IPS DF 6.9 (cell line): Measurements from ENCODE around the gene GET3.
A peak's percentile ranks its signal among the peaks of the same experiment; 100 is the strongest.

ENCODE experiments used
- DNase-seq: peaks from one replicate; pipeline ENCODE4 v3.0.0-alpha.2; 2013; ENCODE audit warnings: low read depth, low spot score
- H3K27ac ChIP-seq: one replicate; pipeline ENCODE4 v1.5.1; 2013; ENCODE audit warnings: low read length, control low read depth
- H3K27me3 ChIP-seq: 2 replicates; pipeline ENCODE4 v1.6.1; 2013; ENCODE audit warnings: mild to moderate bottlenecking, low read length; ENCODE audit not compliant: control insufficient read depth, insufficient read depth
- H3K36me3 ChIP-seq: 2 replicates; pipeline ENCODE4 v1.6.1; 2013; ENCODE audit warnings: low read length; ENCODE audit not compliant: control insufficient read depth, insufficient read depth
- H3K4me1 ChIP-seq: 2 replicates; pipeline ENCODE4 v1.6.1; 2013; ENCODE audit warnings: low read length; ENCODE audit not compliant: control insufficient read depth, insufficient read depth
- H3K4me3 ChIP-seq: 2 replicates; pipeline ENCODE4 v1.5.1; 2013; ENCODE audit warnings: mild to moderate bottlenecking, low read length
- H3K9me3 ChIP-seq: 2 replicates; pipeline ENCODE4 v1.6.1; 2013; ENCODE audit warnings: low read length, inconsistent platforms; ENCODE audit not compliant: control insufficient read depth, insufficient read depth
- WGBS: extraction: QIAGEN DNeasy Blood & Tissue Kit; methylation state at CpG from one replicate; pipeline ENCODE4 v1.1.7; 2013; ENCODE audit warnings: mixed read lengths, missing lambda C conversion rate; ENCODE audit not compliant: insufficient read length, insufficient coverage; 5-methylcytosine and 5-hydroxymethylcytosine counted together

GET3 gene

DNA sequence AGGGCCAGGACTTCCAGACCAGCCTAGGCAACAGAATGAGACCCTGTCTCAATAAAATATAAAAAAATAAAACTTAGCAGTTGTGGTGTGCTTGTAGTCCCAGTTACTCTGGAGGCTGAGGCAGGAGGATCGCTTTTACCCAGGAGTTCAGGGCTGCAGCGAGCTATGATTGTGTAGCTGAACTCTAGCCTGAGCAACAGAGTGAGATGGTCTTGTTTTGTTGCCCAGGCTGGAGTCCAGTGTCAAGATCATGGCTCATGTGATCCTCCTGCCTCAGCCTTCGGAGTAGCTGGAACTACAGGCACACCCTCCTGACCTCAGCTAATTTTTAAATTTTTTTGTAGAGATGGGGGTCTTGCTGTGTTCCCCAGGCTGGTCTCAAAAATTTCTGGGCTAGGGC lies 49.7 kb downstream of the GET3 start:
- no CpG with 5 or more reads among the region's 3 CpGs for WGBS
- Histone ChIP-seq H3K27ac (no peak overlapping the region), H3K27me3 (no peaks in the 10 kb centered on the region), H3K4me3 (no peak overlapping the region), H3K36me3 (no peaks in the 10 kb centered on the region; the same call in 1 of the 2 replicates), H3K9me3 (no peaks in the 10 kb centered on the region), H3K4me1 (peaks cover 17% of the 10 kb centered on the region)
- DNase-seq: no peak

GRCh38 chr19:12787458-12787857 lies 50.2 kb downstream of the GET3 start:
- Histone ChIP-seq H3K27me3 (no peaks in the 10 kb centered on the region), H3K4me3 (no peak overlapping the region), H3K9me3 (no peaks in the 10 kb centered on the region), H3K4me1 (peaks cover 13% of the 10 kb centered on the region), H3K36me3 (no peaks in the 10 kb centered on the region; the same call in 1 of the 2 replicates), H3K27ac (no peak overlapping the region)
- no CpG with 5 or more reads among the region's 10 CpGs for WGBS
- DNase-seq: no peak

- no peaks in the 10 kb centered on the region for H3K9me3 ChIP-seq
- H3K27me3 ChIP-seq: no peaks in the 10 kb centered on the region
- H3K4me1 ChIP-seq: peaks cover 14% of the 10 kb centered on the region
- H3K27ac ChIP-seq: no peak overlapping the region
- no peaks in the 10 kb centered on the region for H3K36me3 ChIP-seq
- no peak overlapping the region for H3K4me3 ChIP-seq
- no peak for DNase-seq
- no CpG with 5 or more reads among the region's 4 CpGs for whole genome bisulfite sequencing
Observed at GRCh38 chr19:12788042-12788681, 50.9 kb downstream of the GET3 start.

- DNase-seq: no peak
- no CpG with 5 or more reads among the region's 12 CpGs for WGBS
- H3K27ac ChIP-seq: no peak overlapping the region
- peaks cover 10% of the 10 kb centered on the region for H3K4me1 ChIP-seq
- H3K36me3 ChIP-seq: no peaks in the 10 kb centered on the region
- no peaks in the 10 kb centered on the region for H3K9me3 ChIP-seq
- no peaks in the 10 kb centered on the region for H3K27me3 ChIP-seq
- no peak overlapping the region; the same call in 1 of the 2 replicates for H3K4me3 ChIP-seq
Observed at GRCh38 chr19:12788682-12789097, 51.4 kb downstream of the GET3 start.

- peaks cover 10% of the 10 kb centered on the region for H3K4me1 ChIP-seq
- H3K36me3 ChIP-seq: no peaks in the 10 kb centered on the region
- no peak overlapping the region for H3K27ac ChIP-seq
- WGBS: no CpG with 5 or more reads among the region's 46 CpGs
- H3K27me3 ChIP-seq: no peaks in the 10 kb centered on the region
- no peak for DNase-seq
- H3K4me3 ChIP-seq: peak overlapping the region; percentile 43; the same call in 1 of the 2 replicates
- no peaks in the 10 kb centered on the region for H3K9me3 ChIP-seq
Observed at GRCh38 chr19:12789098-12789903, 52.0 kb downstream of the GET3 start.

DNA sequence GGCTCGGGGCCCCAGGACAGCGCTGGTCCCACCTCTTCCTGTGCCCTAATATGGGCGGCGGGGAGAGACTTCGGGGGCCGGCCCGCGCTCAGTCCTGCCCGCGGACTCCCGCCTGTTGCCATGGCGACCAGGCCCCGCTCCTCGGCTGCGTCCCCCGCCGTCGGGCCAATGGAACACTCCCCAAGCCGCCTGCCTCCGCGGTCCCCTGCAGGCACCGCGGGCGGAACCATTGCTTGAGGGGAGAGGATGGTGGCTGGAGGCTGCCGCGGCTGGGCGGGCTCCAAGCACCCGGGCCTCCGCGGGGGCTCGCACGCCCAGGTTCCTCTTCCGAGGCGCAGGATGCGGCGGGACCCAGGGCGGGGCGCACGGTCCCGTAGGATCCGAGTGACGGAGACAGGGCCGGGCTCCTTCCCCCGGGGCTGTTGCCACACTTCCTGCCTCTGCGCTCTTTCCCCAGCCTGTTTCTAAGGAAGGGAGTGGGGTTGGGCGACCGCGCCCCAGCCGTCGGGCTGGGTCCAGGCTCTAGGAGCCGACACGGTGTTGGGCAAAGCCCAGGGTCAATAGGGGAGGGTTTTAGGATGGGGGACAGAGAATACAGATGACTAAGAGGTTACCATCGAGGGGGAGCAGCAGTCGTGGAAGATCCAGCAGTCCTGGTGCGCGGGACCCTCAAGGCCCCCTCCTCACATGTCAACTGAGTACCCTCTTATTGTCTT lies 52.8 kb downstream of the GET3 start:
- Histone ChIP-seq H3K36me3 (no peaks in the 10 kb centered on the region), H3K4me1 (peaks cover 10% of the 10 kb centered on the region), H3K4me3 (peak overlapping the region; percentile 43; the same call in 1 of the 2 replicates), H3K27me3 (no peaks in the 10 kb centered on the region), H3K9me3 (no peaks in the 10 kb centered on the region), H3K27ac (no peak overlapping the region)
- no CpG with 5 or more reads among the region's 56 CpGs for WGBS
- no peak for DNase-seq

GRCh38 chr19:12790628-12791344 lies 53.5 kb downstream of the GET3 start:
- no peak overlapping the region for H3K27ac ChIP-seq
- H3K4me1 ChIP-seq: peaks cover 10% of the 10 kb centered on the region
- H3K9me3 ChIP-seq: no peaks in the 10 kb centered on the region
- WGBS: no CpG with 5 or more reads among the region's 22 CpGs
- no peaks in the 10 kb centered on the region for H3K36me3 ChIP-seq
- DNase-seq: no peak
- peak overlapping the region; percentile 59; the same call in 1 of the 2 replicates for H3K4me3 ChIP-seq
- no peaks in the 10 kb centered on the region for H3K27me3 ChIP-seq

DNA sequence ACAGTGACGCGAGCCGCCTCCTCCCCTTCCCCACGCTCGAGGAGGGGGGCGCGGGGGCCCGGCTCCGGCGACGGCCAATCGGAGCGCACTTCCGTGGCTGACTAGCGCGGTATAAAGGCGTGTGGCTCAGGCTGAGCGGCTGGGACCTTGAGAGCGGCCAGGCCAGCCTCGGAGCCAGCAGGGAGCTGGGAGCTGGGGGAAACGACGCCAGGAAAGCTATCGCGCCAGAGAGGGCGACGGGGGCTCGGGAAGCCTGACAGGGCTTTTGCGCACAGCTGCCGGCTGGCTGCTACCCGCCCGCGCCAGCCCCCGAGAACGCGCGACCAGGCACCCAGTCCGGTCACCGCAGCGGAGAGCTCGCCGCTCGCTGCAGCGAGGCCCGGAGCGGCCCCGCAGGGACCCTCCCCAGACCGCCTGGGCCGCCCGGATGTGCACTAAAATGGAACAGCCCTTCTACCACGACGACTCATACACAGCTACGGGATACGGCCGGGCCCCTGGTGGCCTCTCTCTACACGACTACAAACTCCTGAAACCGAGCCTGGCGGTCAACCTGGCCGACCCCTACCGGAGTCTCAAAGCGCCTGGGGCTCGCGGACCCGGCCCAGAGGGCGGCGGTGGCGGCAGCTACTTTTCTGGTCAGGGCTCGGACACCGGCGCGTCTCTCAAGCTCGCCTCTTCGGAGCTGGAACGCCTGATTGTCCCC lies 54.2 kb downstream of the GET3 start, which contains the start of gene JUNB:
Gene JUNB, plus strand, starts transcription at position 142 of the 706 bp plus-strand sequence. Its CDS starts 286 bp downstream, at position 428.
- H3K27ac ChIP-seq: no peak within 1 kb of the TSS

DNA sequence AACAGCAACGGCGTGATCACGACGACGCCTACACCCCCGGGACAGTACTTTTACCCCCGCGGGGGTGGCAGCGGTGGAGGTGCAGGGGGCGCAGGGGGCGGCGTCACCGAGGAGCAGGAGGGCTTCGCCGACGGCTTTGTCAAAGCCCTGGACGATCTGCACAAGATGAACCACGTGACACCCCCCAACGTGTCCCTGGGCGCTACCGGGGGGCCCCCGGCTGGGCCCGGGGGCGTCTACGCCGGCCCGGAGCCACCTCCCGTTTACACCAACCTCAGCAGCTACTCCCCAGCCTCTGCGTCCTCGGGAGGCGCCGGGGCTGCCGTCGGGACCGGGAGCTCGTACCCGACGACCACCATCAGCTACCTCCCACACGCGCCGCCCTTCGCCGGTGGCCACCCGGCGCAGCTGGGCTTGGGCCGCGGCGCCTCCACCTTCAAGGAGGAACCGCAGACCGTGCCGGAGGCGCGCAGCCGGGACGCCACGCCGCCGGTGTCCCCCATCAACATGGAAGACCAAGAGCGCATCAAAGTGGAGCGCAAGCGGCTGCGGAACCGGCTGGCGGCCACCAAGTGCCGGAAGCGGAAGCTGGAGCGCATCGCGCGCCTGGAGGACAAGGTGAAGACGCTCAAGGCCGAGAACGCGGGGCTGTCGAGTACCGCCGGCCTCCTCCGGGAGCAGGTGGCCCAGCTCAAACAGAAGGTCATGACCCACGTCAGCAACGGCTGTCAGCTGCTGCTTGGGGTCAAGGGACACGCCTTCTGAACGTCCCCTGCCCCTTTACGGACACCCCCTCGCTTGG lies 55.0 kb downstream of the GET3 start:
- Histone ChIP-seq H3K4me1 (peaks cover 13% of the 10 kb centered on the region), H3K4me3 (peak overlapping the region; percentile 59), H3K27ac (no peak overlapping the region), H3K27me3 (no peaks in the 10 kb centered on the region), H3K9me3 (no peaks in the 10 kb centered on the region), H3K36me3 (no peaks in the 10 kb centered on the region)
- no peak for DNase-seq
- no CpG with 5 or more reads among the region's 84 CpGs for WGBS

More for the DNA sequence above, 54.2 kb downstream of the GET3 start, which contains the start of gene JUNB:
- Histone ChIP-seq H3K27me3 (no peaks in the 10 kb centered on the region), H3K4me1 (peaks cover 13% of the 10 kb centered on the region), H3K4me3 (peak within 1 kb of the TSS; percentile 59), H3K36me3 (no peaks in the 10 kb centered on the region), H3K9me3 (no peaks in the 10 kb centered on the region)
- no CpG with 5 or more reads among the region's 73 CpGs for WGBS
- DNase-seq: no peak
